Endodermal cell (in vitro differentiated cells): Measurements from ENCODE around the gene MRPS25. TPM values are rescaled to one million over a fixed set of nuclear protein-coding genes. Genes with fewer than 3 reads are reported as not detected.
A peak's percentile ranks its signal among the peaks of the same experiment; 100 is the strongest.

Source experiments
- DNase-seq: peaks from one replicate; pipeline ENCODE4 v3.0.0-alpha.2; 2017
- H3K27ac ChIP-seq: 2 replicates; pipeline ENCODE4 v1.5.1; 2013; ENCODE audit warnings: mild to moderate bottlenecking, low read depth, low read length, moderate library complexity
- H3K27me3 ChIP-seq: 2 replicates; pipeline ENCODE4 v1.6.1; 2013; ENCODE audit warnings: mild to moderate bottlenecking, low read length, moderate library complexity; ENCODE audit not compliant: insufficient read depth, control insufficient read depth, poor library complexity, severe bottlenecking
- H3K36me3 ChIP-seq: 2 replicates; pipeline ENCODE4 v1.7.0; 2013; ENCODE audit warnings: mild to moderate bottlenecking, low read length, moderate library complexity; ENCODE audit not compliant: control insufficient read depth, insufficient read depth
- H3K4me1 ChIP-seq: one replicate; pipeline ENCODE4 v1.7.0; 2013; ENCODE audit warnings: low read length; ENCODE audit not compliant: control insufficient read depth, insufficient read depth
- H3K4me3 ChIP-seq: 2 replicates; pipeline ENCODE4 v1.5.1; 2013; ENCODE audit warnings: mild to moderate bottlenecking, low read length, moderate library complexity
- H3K9ac ChIP-seq: 2 replicates; pipeline ENCODE4 v1.6.1; 2013; ENCODE audit warnings: mild to moderate bottlenecking, low read length, moderate library complexity; ENCODE audit not compliant: poor library complexity, severe bottlenecking; ENCODE audit errors: extremely low read depth
- H3K9me3 ChIP-seq: 2 replicates; pipeline ENCODE4 v1.6.1; 2013; ENCODE audit warnings: mild to moderate bottlenecking, low read length, moderate library complexity; ENCODE audit not compliant: control insufficient read depth
- H3K27ac Mint-ChIP-seq: 2 replicates; pipeline ENCODE4 v1.8.0; 2020; ENCODE audit warnings: mixed read lengths
- H3K27me3 Mint-ChIP-seq: 2 replicates; pipeline ENCODE4 v1.8.0; 2021; ENCODE audit warnings: mild to moderate bottlenecking, mixed read lengths; ENCODE audit not compliant: insufficient read depth
- H3K36me3 Mint-ChIP-seq: 2 replicates; pipeline ENCODE4 v1.8.0; 2020; ENCODE audit warnings: low read depth, mixed read lengths
- H3K4me1 Mint-ChIP-seq: 2 replicates; pipeline ENCODE4 v1.8.0; 2020; ENCODE audit warnings: mixed read lengths
- H3K4me3 Mint-ChIP-seq: 2 replicates; pipeline ENCODE4 v1.8.0; 2020; ENCODE audit warnings: mild to moderate bottlenecking, moderate library complexity, mixed read lengths
- H3K9me3 Mint-ChIP-seq: 2 replicates; pipeline ENCODE4 v1.8.0; 2020; ENCODE audit warnings: mild to moderate bottlenecking, mixed read lengths
- WGBS, 2 experiments: methylation state at CpG; one replicate each; pipeline versions ENCODE4 v1.1.5 to v1.1.7; 2013; ENCODE audit warnings: missing lambda C conversion rate in 2 of 2, mixed read lengths in 1 of 2; ENCODE audit not compliant: insufficient coverage in 1 of 2, insufficient read length in 1 of 2; 5-methylcytosine and 5-hydroxymethylcytosine counted together
- total RNA-seq, 2 donors: library from RNA; stranded (reverse); fragmentation: NEBNext Ultra II Directional in 1 of 2; extraction: Animal tissue kit (Norgen Biotek cat#: 25700) in 1 of 2; gene quantifications; 2 replicates in 1 of 2; 3 replicates in 1 of 2; pipeline ENCODE4 v1.2.1, GENCODE V29; 2021
- TF ChIP-seq, protein P1 (sequence below): fragments of 200-600 bp; sonication (generic); conservative IDR thresholded peaks from 2 replicates; pipeline ENCODE4 v1.5.0; 2021; ENCODE audit warnings: antibody characterized with exemption, mild to moderate bottlenecking

The MRPS25 gene
- total RNA-seq, 2 donors from 2014 or later = 64.1 to 101 TPM

DNA sequence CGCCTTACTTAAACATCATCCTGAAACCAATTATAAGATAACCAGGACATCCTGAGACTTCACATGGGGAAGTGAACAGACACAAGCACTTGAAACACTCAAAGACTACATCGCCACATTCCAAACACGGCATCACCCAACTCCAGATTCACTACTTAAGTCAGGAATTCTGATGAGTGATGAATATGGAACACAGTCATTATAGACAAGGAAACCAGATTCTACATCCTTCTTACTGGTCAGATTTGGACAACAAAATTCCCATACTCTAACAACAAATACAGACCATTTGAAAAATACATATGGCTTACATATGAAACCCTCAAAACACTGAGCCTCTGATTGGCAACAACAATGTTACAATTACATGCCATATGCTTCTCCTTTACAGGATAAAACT, 46.9 kb upstream of the MRPS25 start:
- Histone ChIP-seq H3K9me3 (no peaks in the 10 kb centered on the region), H3K4me3 (no peak overlapping the region), H3K4me1 (no peaks in the 10 kb centered on the region), H3K27ac (no peak overlapping the region), H3K27me3 (no peaks in the 10 kb centered on the region), H3K9ac (no peak overlapping the region), H3K36me3 (no peaks in the 10 kb centered on the region)
- DNase-seq = no peak
- H3K27me3 Mint-ChIP-seq = no peaks in the 10 kb centered on the region
- no peak overlapping the region for H3K27ac Mint-ChIP-seq
- TF ChIP-seq, protein P1, sequence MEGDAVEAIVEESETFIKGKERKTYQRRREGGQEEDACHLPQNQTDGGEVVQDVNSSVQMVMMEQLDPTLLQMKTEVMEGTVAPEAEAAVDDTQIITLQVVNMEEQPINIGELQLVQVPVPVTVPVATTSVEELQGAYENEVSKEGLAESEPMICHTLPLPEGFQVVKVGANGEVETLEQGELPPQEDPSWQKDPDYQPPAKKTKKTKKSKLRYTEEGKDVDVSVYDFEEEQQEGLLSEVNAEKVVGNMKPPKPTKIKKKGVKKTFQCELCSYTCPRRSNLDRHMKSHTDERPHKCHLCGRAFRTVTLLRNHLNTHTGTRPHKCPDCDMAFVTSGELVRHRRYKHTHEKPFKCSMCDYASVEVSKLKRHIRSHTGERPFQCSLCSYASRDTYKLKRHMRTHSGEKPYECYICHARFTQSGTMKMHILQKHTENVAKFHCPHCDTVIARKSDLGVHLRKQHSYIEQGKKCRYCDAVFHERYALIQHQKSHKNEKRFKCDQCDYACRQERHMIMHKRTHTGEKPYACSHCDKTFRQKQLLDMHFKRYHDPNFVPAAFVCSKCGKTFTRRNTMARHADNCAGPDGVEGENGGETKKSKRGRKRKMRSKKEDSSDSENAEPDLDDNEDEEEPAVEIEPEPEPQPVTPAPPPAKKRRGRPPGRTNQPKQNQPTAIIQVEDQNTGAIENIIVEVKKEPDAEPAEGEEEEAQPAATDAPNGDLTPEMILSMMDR = no peak
- peaks cover 3% of the 10 kb centered on the region for H3K9me3 Mint-ChIP-seq
- no peak overlapping the region for H3K4me3 Mint-ChIP-seq
- peaks cover 13% of the 10 kb centered on the region for H3K4me1 Mint-ChIP-seq
- no peaks in the 10 kb centered on the region for H3K36me3 Mint-ChIP-seq
- WGBS, 2 experiments = 97% methylated on average over 3 of the region's 3 CpGs; no CpG with 5 or more reads in 1 of the 2 experiments

DNA sequence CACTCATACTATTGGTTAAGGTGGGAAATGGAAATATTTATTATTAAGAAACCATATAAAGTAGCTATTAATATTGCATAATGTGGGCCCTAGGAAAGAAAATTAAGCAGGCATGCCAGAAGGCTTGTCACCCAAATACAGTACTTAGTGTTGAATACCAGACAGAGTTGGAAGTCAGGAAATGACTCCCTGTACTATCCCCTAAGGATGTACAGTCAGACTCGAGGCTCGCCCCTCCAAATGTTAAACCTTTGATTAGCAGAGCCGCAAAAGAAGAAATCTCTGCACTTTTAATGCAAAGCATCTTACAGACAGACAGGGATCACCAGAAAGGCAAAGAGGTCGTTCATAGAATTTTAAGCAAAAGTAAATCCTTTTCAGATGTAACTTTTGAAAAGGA, 45.1 kb upstream of the MRPS25 start:
- 87 to 91% methylated on average over 4 of the region's 4 CpGs for WGBS, 2 experiments

DNA sequence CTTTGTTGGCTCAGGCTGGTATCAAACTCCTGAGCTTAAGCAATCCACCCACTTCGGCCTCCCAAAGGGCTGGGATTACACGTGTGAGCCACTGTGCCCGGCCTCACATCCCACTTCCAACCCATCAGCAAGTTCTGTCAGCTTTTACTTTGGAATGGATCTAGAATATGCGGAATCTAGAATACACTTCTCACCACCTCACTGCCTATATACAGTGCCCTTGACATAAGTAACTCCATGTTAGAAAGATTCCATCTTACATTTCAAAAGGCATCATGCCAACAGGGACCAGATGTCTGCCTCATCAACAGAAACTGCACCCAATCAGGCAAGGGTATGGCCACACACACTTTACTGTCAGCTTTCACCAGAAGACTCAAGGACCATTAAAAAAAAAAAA, 43.8 kb upstream of the MRPS25 start:
- Histone ChIP-seq H3K9ac (no peak overlapping the region), H3K27me3 (no peaks in the 10 kb centered on the region), H3K9me3 (no peaks in the 10 kb centered on the region), H3K36me3 (no peaks in the 10 kb centered on the region), H3K4me3 (no peak overlapping the region), H3K4me1 (no peaks in the 10 kb centered on the region), H3K27ac (no peak overlapping the region)
- Mint-ChIP-seq H3K9me3 (no peaks in the 10 kb centered on the region), H3K36me3 (no peaks in the 10 kb centered on the region), H3K27me3 (no peaks in the 10 kb centered on the region), H3K4me3 (no peak overlapping the region), H3K4me1 (peaks cover 7% of the 10 kb centered on the region), H3K27ac (no peak overlapping the region)
- WGBS, 2 experiments = 80 to 81% methylated on average over 1 to 4 of the region's 4 CpGs
- TF ChIP-seq, protein P1 = no peak
- peak; percentile 20 for DNase-seq

More for the DNA sequence above, 45.1 kb upstream of the MRPS25 start:
- peaks cover 13% of the 10 kb centered on the region for H3K4me1 Mint-ChIP-seq
- Histone ChIP-seq H3K27ac (no peak overlapping the region), H3K9me3 (no peaks in the 10 kb centered on the region), H3K4me1 (no peaks in the 10 kb centered on the region), H3K4me3 (no peak overlapping the region), H3K27me3 (no peaks in the 10 kb centered on the region), H3K36me3 (no peaks in the 10 kb centered on the region), H3K9ac (no peak overlapping the region)
- H3K4me3 Mint-ChIP-seq = no peak overlapping the region
- TF ChIP-seq, protein P1 = no peak
- DNase-seq = no peak
- no peaks in the 10 kb centered on the region for H3K36me3 Mint-ChIP-seq
- H3K27ac Mint-ChIP-seq = no peak overlapping the region
- H3K27me3 Mint-ChIP-seq = no peaks in the 10 kb centered on the region
- no peaks in the 10 kb centered on the region for H3K9me3 Mint-ChIP-seq
